GM23338 (cell line): ENCODE data around the gene MTHFSD. TPM values are rescaled to one million over a fixed set of nuclear protein-coding genes. Genes with fewer than 3 reads are reported as not detected.

ENCODE experiments used
- ATAC-seq: fragments of 200-7000 bp; cut with Tn5 transposase; 3 replicates; pipeline ENCODE4 v1.9.1; 2020
- DNase-seq: peaks from one replicate; pipeline ENCODE4 v3.0.0-alpha.2; 2015; ENCODE audit warnings: low spot score
- H2AFZ ChIP-seq: fragments of 200-600 bp; sonication (generic); 2 replicates; pipeline ENCODE4 v1.8.0; 2016; ENCODE audit warnings: antibody characterized with exemption, mild to moderate bottlenecking, moderate library complexity
- H3F3A ChIP-seq: fragments of 200-600 bp; sonication (generic); replicated peaks from 2 replicates; pipeline ENCODE4 v1.8.0; 2017; ENCODE audit warnings: antibody characterized with exemption, mixed run types, low read depth
- H3K27ac ChIP-seq: fragments of 200-600 bp; sonication (generic); 2 replicates; pipeline ENCODE4 v1.6.1; 2016; ENCODE audit warnings: low read depth
- H3K27me3 ChIP-seq: fragments of 200-600 bp; sonication (generic); 2 replicates; pipeline ENCODE4 v1.8.0; 2016; ENCODE audit warnings: mild to moderate bottlenecking, mixed run types, moderate library complexity; ENCODE audit not compliant: insufficient read depth
- H3K36me3 ChIP-seq: fragments of 200-600 bp; sonication (generic); 2 replicates; pipeline ENCODE4 v1.8.0; 2016; ENCODE audit warnings: mild to moderate bottlenecking; ENCODE audit not compliant: insufficient read depth
- H3K4me1 ChIP-seq: fragments of 200-600 bp; sonication (generic); 2 replicates; pipeline ENCODE4 v1.8.0; 2016; ENCODE audit warnings: mild to moderate bottlenecking, moderate library complexity; ENCODE audit not compliant: insufficient read depth
- H3K4me2 ChIP-seq: fragments of 200-600 bp; sonication (generic); 2 replicates; pipeline ENCODE4 v1.7.1; 2017; ENCODE audit warnings: mixed run types
- H3K4me3 ChIP-seq: fragments of 200-600 bp; sonication (generic); 2 replicates; pipeline ENCODE4 v1.6.1; 2016; ENCODE audit warnings: mixed run types
- H3K79me2 ChIP-seq: fragments of 200-600 bp; sonication (generic); replicated peaks from 2 replicates; pipeline ENCODE4 v1.8.0; 2017; ENCODE audit warnings: mild to moderate bottlenecking; ENCODE audit not compliant: insufficient read depth
- H3K9me2 ChIP-seq: fragments of 200-600 bp; sonication (generic); 2 replicates; pipeline ENCODE4 v1.8.0; 2017; ENCODE audit not compliant: insufficient read depth
- H4K20me1 ChIP-seq: fragments of 200-600 bp; sonication (generic); replicated peaks from 2 replicates; pipeline ENCODE4 v1.8.0; 2017; ENCODE audit warnings: mild to moderate bottlenecking; ENCODE audit not compliant: insufficient read depth
- H3K27ac Mint-ChIP-seq: 2 replicates; pipeline ENCODE4 v1.8.0; 2020; ENCODE audit warnings: inconsistent platforms, mild to moderate bottlenecking, moderate library complexity, mixed read lengths
- H3K27me3 Mint-ChIP-seq: 3 replicates; pipeline ENCODE4 v1.8.0; 2022; ENCODE audit warnings: low read depth, mild to moderate bottlenecking, moderate library complexity, mixed read lengths, inconsistent platforms; ENCODE audit not compliant: insufficient read depth, poor library complexity
- H3K36me3 Mint-ChIP-seq: 3 replicates; pipeline ENCODE4 v1.8.0; 2021; ENCODE audit warnings: low read depth, mild to moderate bottlenecking, inconsistent platforms, moderate library complexity, mixed read lengths
- H3K4me1 Mint-ChIP-seq: 3 replicates; pipeline ENCODE4 v1.8.0; 2020; ENCODE audit warnings: mild to moderate bottlenecking, inconsistent platforms, mixed read lengths
- H3K4me3 Mint-ChIP-seq: 3 replicates; pipeline ENCODE4 v1.8.0; 2021; ENCODE audit warnings: moderate library complexity, mild to moderate bottlenecking, inconsistent platforms, mixed read lengths
- H3K9me3 Mint-ChIP-seq: 3 replicates; pipeline ENCODE4 v1.8.0; 2020; ENCODE audit warnings: moderate library complexity, mild to moderate bottlenecking, inconsistent platforms, mixed read lengths
- EZH2 ChIP-seq: fragments of 200-600 bp; sonication (generic); IDR thresholded peaks from one replicate; pipeline ENCODE4 v1.8.0; 2017; ENCODE audit warnings: antibody characterized with exemption, mild to moderate bottlenecking, low read depth; ENCODE audit not compliant: unreplicated experiment
- EZH2phosphoT487 ChIP-seq: fragments of 200-600 bp; sonication (generic); IDR thresholded peaks from one replicate; pipeline ENCODE4 v1.8.1; 2018; ENCODE audit warnings: antibody characterized with exemption; ENCODE audit not compliant: unreplicated experiment
- JUNB ChIP-seq: IDR thresholded peaks from one replicate; pipeline ENCODE4 v1.6.1; 2016; ENCODE audit warnings: antibody characterized with exemption; ENCODE audit not compliant: unreplicated experiment
- ZNF114 ChIP-seq: fragments of 250-450 bp; sonication (Bioruptor Pico); IDR thresholded peaks from 2 replicates; pipeline ENCODE4 v1.5.0; 2020; ENCODE audit warnings: mild to moderate bottlenecking, moderate library complexity
- ZNF331 ChIP-seq: fragments of 250-450 bp; sonication (Bioruptor Pico); IDR thresholded peaks from 2 replicates; pipeline ENCODE4 v1.5.0; 2020; ENCODE audit warnings: low read depth, mild to moderate bottlenecking, moderate library complexity
- ZNF462 ChIP-seq: fragments of 250-450 bp; sonication (Bioruptor Pico); IDR thresholded peaks from 2 replicates; pipeline ENCODE4 v1.5.0; 2020; ENCODE audit warnings: mild to moderate bottlenecking, moderate library complexity
- polyA plus RNA-seq: library from polyadenylated mRNA; unstranded; fragments of >200 nt; fragmentation: Nextera tagmentation; extraction: Ambion mirVana; gene quantifications from 2 replicates; pipeline ENCODE4 v1.2.1, GENCODE V29; 2016
- total RNA-seq: library from RNA; depleted of rRNA; stranded (reverse); fragments of >200 nt; shearing (Covaris generic); gene quantifications from 2 replicates; pipeline ENCODE4 v1.2.3, GENCODE V29; 2014
- TF ChIP-seq, protein P1 (sequence below): IDR thresholded peaks from 2 replicates; pipeline ENCODE4 v1.6.1; 2016; ENCODE audit warnings: antibody characterized with exemption

Gene MTHFSD
- total and polyA plus RNA-seq, 2 experiments from 2014 or later: 7.2 to 8.1 TPM

DNA sequence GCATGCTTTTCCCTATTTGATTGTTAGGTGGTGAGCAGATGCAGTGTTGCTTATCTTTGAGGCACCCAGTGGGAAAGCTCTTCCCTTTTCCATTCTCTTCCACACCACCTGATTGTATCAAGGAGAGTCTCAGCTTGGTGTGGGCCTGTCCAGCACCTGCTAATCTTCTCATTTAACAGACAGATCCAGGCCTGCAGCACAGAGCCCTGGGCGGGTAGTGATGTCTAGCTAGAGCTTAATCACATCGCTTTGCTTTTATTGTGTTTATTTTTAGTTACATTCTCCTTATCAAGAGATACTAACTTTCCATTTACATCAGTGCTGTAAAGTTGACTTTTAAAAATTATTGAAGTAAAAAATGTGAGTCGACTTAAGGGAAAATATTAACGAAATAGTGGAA is 47.5 kb upstream of the MTHFSD start:
- Mint-ChIP-seq H3K4me3 (no peak overlapping the region), H3K4me1 (no peaks in the 10 kb centered on the region; the same call in 2 of the 3 replicates), H3K27ac (no peak overlapping the region), H3K9me3 (peaks cover 2% of the 10 kb centered on the region; the same call in 1 of the 3 replicates), H3K27me3 (peaks cover 4% of the 10 kb centered on the region), H3K36me3 (no peaks in the 10 kb centered on the region)
- ATAC-seq (no peak), DNase-seq (no peak)
- Histone ChIP-seq H3K4me2 (no peak overlapping the region), H3F3A (no peaks in the 10 kb centered on the region), H3K4me3 (no peak overlapping the region), H3K4me1 (no peaks in the 10 kb centered on the region), H2AFZ (no peak overlapping the region), H4K20me1 (no peaks in the 10 kb centered on the region), H3K27ac (no peak overlapping the region), H3K79me2 (no peaks in the 10 kb centered on the region), H3K27me3 (no peaks in the 10 kb centered on the region), H3K36me3 (no peaks in the 10 kb centered on the region), H3K9me2 (no peaks in the 10 kb centered on the region)
- TF ChIP-seq JUNB (no peak), ZNF331 (no peak), ZNF462 (CRISPR knock-in tag) (no peak), EZH2 (no peak), ZNF114 (CRISPR knock-in tag) (no peak), EZH2phosphoT487 (no peak)
- TF ChIP-seq, protein P1, sequence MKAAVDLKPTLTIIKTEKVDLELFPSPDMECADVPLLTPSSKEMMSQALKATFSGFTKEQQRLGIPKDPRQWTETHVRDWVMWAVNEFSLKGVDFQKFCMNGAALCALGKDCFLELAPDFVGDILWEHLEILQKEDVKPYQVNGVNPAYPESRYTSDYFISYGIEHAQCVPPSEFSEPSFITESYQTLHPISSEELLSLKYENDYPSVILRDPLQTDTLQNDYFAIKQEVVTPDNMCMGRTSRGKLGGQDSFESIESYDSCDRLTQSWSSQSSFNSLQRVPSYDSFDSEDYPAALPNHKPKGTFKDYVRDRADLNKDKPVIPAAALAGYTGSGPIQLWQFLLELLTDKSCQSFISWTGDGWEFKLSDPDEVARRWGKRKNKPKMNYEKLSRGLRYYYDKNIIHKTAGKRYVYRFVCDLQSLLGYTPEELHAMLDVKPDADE: no peak
